GM21526 (cell line): ENCODE measurements around the gene CITED4.

Experiments
- ATAC-seq: cut with Tn5 transposase; IDR thresholded peaks from one replicate; pipeline ENCODE4 v1.9.1; 2021; ENCODE audit warnings: moderate library complexity; ENCODE audit not compliant: unreplicated experiment, low FRiP score

CITED4 gene

DNA sequence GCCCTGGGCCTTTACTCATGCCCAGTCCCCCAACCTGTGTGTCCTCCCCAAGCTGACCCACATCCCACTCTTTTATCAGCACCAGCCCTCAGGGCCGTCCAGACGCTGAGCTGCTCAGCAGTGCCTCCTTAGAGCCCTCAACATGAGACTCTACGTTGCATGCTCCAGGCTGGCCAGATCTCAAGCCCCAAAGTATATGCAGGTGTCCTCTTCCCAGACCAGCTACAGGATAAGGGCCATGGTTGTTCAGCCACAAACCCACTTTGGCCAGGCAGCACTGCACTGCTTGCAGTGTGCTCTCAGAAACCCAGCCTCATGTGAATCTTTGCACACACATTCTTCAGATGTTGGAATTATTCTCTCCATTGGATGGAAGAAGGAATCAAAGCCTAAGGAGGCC lies 6.0 kb downstream of the CITED4 start:
- ATAC-seq, result no peak

- ATAC-seq, result no peak
Observed at GRCh38 chr1:40855513-40855912, 6.7 kb downstream of the CITED4 start.

DNA sequence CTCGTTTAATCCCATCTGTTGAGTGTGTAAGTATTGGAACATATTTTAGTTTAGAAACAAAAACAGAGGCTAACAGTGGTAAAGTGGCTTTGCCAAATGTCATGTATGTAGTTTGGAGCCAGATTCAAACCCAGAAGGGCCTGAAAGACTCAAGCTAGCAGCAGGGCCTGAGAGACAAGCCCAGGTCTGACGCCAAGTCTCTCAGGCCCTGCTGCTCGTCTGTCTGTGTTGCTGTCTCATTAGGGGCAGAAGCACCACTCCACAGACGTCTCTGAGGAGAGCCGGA lies 8.3 kb downstream of the CITED4 start:
- no peak for ATAC-seq

DNA sequence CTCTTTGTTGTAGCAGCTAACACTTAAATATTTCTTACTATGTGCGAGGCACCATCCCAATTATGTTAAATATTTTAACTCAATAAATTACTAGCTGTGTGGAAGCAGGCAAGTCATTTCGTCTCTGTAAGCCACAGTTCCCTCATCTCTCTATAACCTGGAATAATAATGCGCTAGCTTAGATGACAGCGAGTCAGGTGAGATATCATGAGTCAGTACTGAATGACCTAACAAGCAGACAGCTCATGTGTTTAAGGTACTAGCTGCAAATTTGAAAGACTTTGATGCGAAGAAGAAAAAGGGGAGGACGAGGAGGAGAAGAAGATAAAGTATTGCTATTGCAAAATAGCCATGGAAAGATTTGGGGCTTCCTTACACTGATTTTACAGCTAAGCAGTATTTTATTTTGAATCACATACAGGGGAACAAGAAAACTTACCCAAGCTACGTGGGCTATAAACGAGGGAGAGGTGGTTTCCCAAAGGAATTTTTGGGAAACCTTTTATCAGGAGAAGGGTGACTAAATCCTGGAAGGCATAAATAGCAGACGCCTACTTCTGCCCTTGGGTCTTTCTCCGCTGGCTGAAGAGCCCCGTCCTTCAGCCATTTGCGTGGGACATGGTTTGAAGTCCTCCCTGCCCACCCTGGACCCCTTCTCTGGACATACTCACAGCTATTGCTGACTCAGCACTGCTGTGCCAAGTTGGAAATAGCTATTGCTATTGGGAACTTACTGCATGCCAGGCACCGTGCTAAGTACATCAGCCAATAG lies 8.9 kb downstream of the CITED4 start:
- ATAC-seq, result no peak

GRCh38 chr1:40851643-40852042 lies 10.5 kb downstream of the CITED4 start:
- no peak for ATAC-seq

DNA sequence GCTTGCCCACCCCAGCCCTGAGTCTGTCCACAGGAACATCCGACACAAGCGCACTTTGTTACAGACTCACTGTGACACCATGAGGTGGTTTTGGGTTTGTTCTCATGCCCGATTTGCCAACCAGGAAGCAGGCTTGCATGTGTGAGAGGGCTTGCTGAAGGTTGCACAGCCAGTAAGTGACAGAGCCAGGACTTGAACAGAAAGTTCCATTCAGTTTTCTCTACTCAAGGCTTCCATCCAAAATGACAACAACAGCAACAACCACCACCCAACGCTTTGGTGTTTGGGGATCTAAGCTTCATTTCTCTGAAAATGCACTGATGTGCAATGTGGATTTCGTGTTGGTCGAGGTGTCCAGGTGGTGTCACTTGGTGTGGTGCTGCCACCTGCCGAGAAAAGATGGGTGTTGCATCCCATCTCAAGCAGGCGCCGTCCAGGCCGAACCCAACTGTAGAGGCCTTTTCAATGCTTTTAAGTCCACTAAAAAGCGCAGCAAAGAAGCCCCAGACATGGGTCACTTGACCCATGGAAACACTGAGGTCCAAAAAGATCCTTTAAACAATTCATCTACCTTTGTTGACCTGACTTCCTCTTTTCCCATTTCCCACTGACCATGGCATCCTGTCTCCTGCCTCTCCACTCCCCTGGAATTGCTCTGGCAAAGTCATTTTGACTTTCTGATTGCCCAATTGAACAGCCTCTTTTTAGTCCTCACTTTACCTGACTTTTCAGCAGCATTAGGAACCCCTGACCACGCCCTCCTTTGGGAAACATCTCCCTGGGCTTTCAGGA lies 12.2 kb downstream of the CITED4 start:
- ATAC-seq, result no peak

DNA sequence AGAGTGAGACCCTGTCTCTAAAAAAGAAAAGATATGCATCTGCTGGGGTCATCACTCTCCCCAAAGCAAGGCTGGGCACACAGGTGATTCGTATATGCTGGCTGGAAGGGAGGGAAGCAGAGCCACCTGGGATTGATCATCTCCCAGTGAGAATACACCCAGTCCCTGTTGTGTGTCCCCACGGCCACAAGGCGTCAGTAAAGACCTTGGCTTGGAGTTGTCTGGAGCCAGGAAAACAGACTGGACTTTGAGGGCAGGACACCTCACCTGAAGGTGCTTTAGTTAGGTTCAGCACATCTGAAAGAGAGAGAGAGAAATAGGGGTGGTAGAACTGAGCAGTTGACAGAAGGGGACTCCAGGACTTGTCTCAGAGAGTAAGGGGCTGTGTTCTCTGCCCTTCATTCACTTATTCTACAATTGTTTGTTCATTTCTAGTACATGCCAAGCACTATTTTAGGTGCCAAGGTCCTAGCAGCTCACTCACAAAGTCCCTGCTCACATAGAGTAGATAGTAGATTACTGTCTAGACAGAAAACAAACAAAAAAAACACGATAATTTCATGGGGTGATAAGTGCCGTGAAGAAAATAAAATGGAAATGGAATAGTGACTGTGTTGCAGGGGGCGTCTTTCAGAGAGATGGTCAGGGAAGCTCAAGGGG lies 13.5 kb downstream of the CITED4 start:
- no peak for ATAC-seq

GRCh38 chr1:40847023-40847745 lies 15.0 kb downstream of the CITED4 start:
- ATAC-seq, result no peak

GRCh38 chr1:40845895-40846294 lies 16.3 kb downstream of the CITED4 start:
- ATAC-seq, result no peak

DNA sequence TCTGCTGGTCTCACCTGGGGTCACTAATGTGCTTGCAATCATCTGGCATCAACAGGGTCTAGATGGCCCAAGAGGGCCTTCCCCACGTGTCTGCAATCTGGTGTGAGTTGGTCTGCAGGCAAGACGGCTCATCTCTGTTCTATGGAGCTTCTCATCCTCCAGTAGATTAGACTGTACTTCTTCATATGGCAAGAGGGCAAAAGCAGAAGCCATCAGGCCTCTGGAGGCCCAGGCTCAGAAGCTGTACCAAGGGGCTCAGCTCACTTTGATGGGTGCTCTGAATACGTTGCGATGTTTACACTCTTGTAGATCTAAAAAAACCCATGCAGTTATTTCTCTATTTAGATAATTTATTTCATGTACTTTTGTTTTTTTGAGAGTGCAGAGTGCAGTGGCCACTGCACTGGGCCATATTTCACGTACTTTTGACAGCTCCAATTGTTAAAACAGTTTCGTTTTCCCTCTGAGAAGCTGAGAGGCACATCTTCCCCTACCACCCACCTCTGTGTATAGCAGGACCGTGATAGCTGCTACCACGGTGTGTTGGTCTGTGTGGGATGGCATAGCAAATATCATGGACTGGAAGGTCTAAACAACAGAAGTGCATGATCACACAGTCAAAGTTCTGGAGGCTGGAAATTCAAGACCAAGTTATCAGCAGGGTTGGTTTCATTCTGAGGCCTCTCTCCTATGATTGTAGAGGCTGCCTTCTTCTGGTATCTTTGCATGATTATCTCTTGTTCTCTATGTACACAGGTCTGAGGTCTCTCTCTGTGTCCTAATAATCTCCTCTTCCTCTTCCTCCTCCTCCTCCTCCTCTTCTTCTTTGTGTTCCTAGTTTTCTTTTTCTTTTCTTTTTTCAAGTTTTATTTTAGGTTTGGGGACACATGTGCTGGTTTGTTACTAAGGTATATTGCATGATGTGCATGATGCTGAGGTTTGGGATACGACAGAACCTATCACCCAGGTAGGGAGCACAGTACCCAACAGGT lies 17.0 kb downstream of the CITED4 start:
- ATAC-seq, result no peak

- ATAC-seq, result no peak
Observed at GRCh38 chr1:40844079-40844478, 18.1 kb downstream of the CITED4 start.

DNA sequence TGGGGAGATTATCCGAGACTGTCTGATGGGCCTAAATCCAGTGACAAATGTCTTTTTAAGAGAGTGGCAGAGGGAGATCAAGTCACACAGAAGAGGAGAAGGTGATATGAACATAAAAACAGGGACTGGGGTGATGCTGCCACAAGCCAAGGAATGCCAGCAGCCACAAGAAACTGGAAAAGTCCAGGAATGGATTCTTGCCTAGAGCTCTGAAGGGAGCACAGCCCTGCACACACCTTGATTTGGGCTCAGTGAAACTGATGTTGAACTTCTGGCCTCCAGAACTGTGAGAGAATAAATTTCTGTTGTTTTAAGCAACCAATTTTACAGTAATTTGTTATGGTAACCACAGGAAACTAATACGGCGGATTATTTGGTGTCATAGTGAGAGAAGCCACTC lies 19.5 kb downstream of the CITED4 start:
- ATAC-seq, result no peak

- ATAC-seq, result no peak
Observed at GRCh38 chr1:40842207-40842606, 20.0 kb downstream of the CITED4 start.

- ATAC-seq, result no peak
Observed at GRCh38 chr1:40841602-40842001, 20.6 kb downstream of the CITED4 start.

DNA sequence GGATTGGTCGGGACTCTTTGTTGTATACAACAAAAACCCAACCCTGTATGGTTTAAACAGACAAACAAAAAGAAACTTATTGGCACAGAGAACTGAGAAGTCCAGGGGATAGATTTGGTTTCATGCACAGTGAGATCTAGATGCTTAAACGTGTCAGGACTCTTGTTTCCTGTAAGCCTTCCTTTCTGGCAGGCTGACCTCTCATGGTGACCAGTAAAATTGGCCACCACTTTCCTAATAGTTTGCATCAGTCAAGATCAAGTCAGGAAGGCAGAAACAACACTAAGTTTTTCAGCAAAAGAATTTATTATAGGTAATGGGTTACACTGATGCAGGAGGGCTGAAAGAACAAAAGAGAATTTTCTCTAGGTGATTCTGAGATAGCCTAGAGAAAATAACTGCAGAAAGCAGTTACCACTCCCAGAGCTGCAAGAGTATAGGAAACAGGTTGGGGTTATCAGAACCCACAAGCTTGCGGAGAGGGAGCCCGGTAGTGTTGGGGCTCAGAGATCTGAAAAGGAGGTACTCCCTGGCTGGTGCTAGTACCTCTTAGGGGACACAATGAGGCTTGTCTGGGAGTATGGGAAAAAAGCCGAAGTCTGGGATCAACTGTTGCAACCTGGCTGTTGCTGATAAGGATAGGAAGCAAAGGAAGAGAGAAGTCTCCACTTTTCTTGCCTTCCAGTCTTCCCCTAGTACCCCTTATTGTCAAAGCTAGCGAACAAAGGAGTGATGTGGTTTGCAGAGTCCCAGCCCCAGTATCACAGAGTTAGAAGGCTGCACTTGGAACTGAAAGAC lies 21.4 kb downstream of the CITED4 start:
- no peak for ATAC-seq

DNA sequence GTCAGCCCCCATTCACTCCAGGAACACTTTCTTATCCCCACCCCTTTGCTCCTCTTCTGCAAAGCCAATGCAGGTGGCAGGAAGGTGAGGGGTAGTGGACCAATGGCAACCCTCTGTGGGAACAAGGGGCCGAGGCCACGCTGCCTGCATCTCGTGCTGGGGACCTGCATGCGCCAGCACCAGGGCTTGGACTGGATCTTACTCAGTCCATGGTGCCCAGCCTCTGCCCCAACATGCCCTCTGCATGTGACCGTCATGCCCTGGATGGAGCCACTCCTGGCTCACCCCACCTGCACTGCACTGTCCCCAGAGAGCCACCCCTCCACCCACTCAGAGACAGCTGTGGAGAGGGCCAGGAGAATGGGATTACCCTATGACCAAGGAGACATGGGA lies 22.2 kb downstream of the CITED4 start:
- ATAC-seq, result no peak

GRCh38 chr1:40838980-40839942 lies 22.9 kb downstream of the CITED4 start:
- ATAC-seq, result no peak
